AG09319 (cell line): ENCODE results near the gene TMEM266.

Experiments
- DNase-seq: peaks from one replicate; pipeline ENCODE4 v3.0.0-alpha.2; 2010; ENCODE audit warnings: low read depth; ENCODE audit errors: extremely low read depth
- CTCF ChIP-seq: IDR thresholded peaks from 2 replicates; pipeline ENCODE4 v1.5.1; 2011; ENCODE audit warnings: low read depth, mild to moderate bottlenecking, inconsistent platforms, low read length, moderate library complexity

TMEM266 gene

GRCh38 chr15:76183930-76184649, 124.3 kb downstream of the TMEM266 start:
- DNase-seq, result no peak
- no peak for TF ChIP-seq CTCF

DNA sequence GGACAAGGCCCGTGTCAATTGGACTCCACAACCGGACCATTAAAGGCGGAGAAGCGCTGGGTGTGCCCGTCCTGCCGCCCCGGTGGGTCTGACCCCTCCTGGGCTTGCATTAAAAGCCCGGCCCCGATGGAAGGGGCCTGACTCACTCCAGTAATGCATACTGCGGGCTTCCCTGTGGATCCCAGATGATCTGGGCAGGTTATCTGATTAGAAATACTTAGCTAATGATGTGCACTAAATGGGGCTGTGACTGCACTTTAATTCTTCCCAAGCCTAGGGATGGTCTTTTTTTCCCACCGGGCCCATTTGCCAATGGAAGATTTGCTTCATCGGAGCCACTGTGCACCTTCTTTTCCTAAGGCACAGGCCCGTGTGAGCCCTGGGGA, 124.9 kb downstream of the TMEM266 start:
- no peak for TF ChIP-seq CTCF
- no peak for DNase-seq

GRCh38 chr15:76185716-76186115, 125.9 kb downstream of the TMEM266 start:
- no peak for DNase-seq
- peak; percentile 40 for TF ChIP-seq CTCF

- no peak for TF ChIP-seq CTCF
These were observed 127.4 kb downstream of the TMEM266 start for GRCh38 chr15:76187163-76187562.

DNA sequence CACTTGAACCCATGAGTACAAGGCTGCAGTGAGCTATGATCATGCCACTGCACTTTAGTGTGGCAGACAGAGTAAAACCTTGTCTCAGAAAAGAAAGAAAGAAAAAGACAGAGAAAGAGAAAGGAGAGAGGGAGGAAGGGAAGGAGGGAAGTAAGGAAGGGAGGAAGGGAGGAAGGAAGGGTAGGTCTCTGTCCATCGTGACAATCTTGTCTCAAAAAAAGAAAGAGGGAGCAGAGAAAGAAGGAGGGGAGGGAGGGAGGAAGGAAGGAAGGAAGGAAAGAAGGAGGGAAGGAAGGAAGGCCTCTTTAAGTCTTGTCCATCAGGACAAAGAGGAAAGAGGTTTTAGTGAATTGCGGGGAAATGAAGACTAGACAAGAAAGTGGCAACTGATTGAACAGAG, 129.3 kb downstream of the TMEM266 start:
- TF ChIP-seq CTCF, result no peak
- DNase-seq, result no peak

More at GRCh38 chr15:76187163-76187562, 127.4 kb downstream of the TMEM266 start:
- no peak for DNase-seq

DNA sequence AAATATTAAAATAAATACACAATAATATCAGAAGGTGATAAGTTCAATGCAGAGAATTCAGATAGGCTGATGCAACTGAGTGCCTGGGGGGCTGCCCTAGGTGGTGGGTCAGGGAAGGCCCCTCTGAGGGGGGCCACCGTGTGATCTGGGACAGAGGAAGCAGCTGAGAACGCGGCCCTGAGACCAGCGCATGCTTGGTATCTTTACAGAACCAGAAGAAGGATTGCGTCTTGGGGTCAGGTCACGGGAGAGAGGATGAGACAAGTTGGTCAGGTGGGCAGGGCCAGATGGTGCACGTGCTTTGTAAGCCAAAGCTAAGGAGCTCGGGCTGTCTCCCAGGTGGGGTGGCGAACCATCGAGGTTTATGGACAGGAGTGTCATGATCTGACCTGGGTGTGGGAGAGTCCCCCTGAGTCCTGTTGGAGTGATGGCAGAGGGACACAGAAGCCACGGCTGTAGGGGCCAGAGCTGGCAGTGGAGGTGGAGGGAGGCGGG, 130.3 kb downstream of the TMEM266 start:
- TF ChIP-seq CTCF, result no peak
- DNase-seq, result no peak

DNA sequence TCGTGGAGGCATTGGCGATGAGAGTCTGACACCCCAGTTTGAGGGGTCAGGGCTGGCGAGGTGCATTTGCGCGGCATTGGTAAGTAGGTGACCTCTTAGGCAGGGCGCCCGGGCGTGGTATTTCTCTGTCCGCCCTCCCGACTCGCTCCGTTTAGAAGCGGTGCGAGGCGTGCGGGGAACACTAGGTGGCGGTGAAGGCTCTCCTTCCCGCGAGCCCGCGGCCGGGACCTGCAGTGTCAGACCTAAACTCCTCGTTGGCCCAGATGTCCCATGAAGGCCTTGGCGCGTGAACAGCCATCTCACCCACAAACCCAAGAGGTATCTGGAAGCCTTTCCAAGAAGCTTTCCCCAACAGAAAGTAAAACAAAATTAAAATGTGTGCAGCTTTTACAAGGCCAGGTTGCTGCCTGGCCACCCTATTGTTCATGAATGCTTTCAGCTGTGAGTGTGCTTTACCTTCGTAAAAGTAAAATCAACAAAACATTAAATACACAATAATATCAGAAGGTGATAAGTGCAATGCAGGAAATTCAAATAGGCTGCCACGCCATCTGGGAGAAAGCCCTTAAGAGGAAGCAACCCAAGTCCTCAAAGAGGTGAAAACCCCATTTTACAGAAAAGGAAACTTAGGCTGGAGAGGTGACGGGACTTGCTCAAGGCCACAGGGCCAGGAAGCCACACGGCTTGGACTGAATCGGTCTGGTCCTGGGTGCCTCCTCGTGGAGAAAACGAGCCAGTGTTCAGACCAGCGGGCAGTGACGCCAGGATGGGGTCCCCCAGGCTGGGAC, 131.2 kb downstream of the TMEM266 start:
- TF ChIP-seq CTCF, result peak; percentile 87

More for the DNA sequence above, 131.2 kb downstream of the TMEM266 start:
- no peak for DNase-seq
